Neural progenitor cell (in vitro differentiated cells): ENCODE data around the gene XRCC3. TPM values are rescaled to one million over a fixed set of nuclear protein-coding genes. Genes with fewer than 3 reads are reported as not detected.

ENCODE experiments used
- DNase-seq: peaks from one replicate; pipeline ENCODE4 v3.0.0-alpha.2; 2016; ENCODE audit warnings: low spot score
- H2AFZ ChIP-seq: fragments of 200-600 bp; sonication (generic); replicated peaks from 2 replicates; pipeline ENCODE4 v1.6.1; 2016; ENCODE audit warnings: antibody characterized with exemption
- H3F3A ChIP-seq: fragments of 200-600 bp; sonication (generic); 2 replicates; pipeline ENCODE4 v1.6.1; 2016; ENCODE audit warnings: antibody characterized with exemption, low read depth
- H3K27ac ChIP-seq: fragments of 200-600 bp; sonication (generic); 2 replicates; pipeline ENCODE4 v1.5.1; 2016; ENCODE audit warnings: mild to moderate bottlenecking
- H3K27me3 ChIP-seq: fragments of 200-600 bp; sonication (generic); 2 replicates; pipeline ENCODE4 v1.6.1; 2016; ENCODE audit warnings: mild to moderate bottlenecking, moderate library complexity
- H3K36me3 ChIP-seq: fragments of 200-600 bp; sonication (generic); 2 replicates; pipeline ENCODE4 v1.5.1; 2016
- H3K4me1 ChIP-seq: fragments of 200-600 bp; sonication (generic); 2 replicates; pipeline ENCODE4 v1.6.1; 2016; ENCODE audit warnings: mixed run types
- H3K4me2 ChIP-seq: fragments of 200-600 bp; sonication (generic); 2 replicates; pipeline ENCODE4 v1.6.1; 2016
- H3K4me3 ChIP-seq: fragments of 200-600 bp; sonication (generic); 2 replicates; pipeline ENCODE4 v1.5.1; 2016
- H3K79me2 ChIP-seq: fragments of 200-600 bp; sonication (generic); 2 replicates; pipeline ENCODE4 v1.6.1; 2016; ENCODE audit warnings: low read depth
- H3K9ac ChIP-seq: fragments of 200-600 bp; sonication (generic); 2 replicates; pipeline ENCODE4 v1.6.1; 2016
- H3K9me3 ChIP-seq: fragments of 200-600 bp; sonication (generic); 2 replicates; pipeline ENCODE4 v1.5.1; 2016; ENCODE audit warnings: low read depth
- H4K20me1 ChIP-seq: fragments of 200-600 bp; sonication (generic); 2 replicates; pipeline ENCODE4 v1.6.1; 2016; ENCODE audit warnings: low read depth
- H3K27ac Mint-ChIP-seq: 3 replicates; pipeline ENCODE4 v1.8.0; 2021; ENCODE audit warnings: mixed read lengths
- H3K27me3 Mint-ChIP-seq: 2 replicates; pipeline ENCODE4 v1.8.0; 2022; ENCODE audit warnings: low read depth, mild to moderate bottlenecking, inconsistent platforms, moderate library complexity, mixed read lengths; ENCODE audit not compliant: insufficient read depth
- H3K36me3 Mint-ChIP-seq: 3 replicates; pipeline ENCODE4 v1.8.0; 2021; ENCODE audit warnings: mixed read lengths
- H3K4me1 Mint-ChIP-seq: 3 replicates; pipeline ENCODE4 v1.8.0; 2021; ENCODE audit warnings: mixed read lengths
- H3K4me3 Mint-ChIP-seq: 3 replicates; pipeline ENCODE4 v1.8.0; 2021; ENCODE audit warnings: mild to moderate bottlenecking, moderate library complexity, mixed read lengths
- H3K9me3 Mint-ChIP-seq: 3 replicates; pipeline ENCODE4 v1.8.0; 2020; ENCODE audit warnings: mixed read lengths
- EZH2 ChIP-seq: fragments of 200-600 bp; sonication (generic); IDR thresholded peaks from 2 replicates; pipeline ENCODE4 v1.6.1; 2017; ENCODE audit warnings: antibody characterized with exemption, mild to moderate bottlenecking, moderate library complexity
- EZH2phosphoT487 ChIP-seq: fragments of 200-600 bp; sonication (generic); IDR thresholded peaks from 2 replicates; pipeline ENCODE4 v1.6.1; 2017; ENCODE audit warnings: antibody characterized with exemption
- total RNA-seq: library from RNA; depleted of rRNA; stranded (reverse); fragments of >200 nt; gene quantifications from 2 replicates; pipeline ENCODE4 v1.2.3, GENCODE V29; 2015; ENCODE audit warnings: low replicate concordance
- TF ChIP-seq, protein P1 (sequence below): fragments of 200-600 bp; sonication (generic); IDR thresholded peaks from 2 replicates; pipeline ENCODE4 v1.5.1; 2017; ENCODE audit warnings: antibody characterized with exemption, mild to moderate bottlenecking

Gene XRCC3
- 59.7 and 60.2 TPM in 2 replicates for total RNA-seq

DNA sequence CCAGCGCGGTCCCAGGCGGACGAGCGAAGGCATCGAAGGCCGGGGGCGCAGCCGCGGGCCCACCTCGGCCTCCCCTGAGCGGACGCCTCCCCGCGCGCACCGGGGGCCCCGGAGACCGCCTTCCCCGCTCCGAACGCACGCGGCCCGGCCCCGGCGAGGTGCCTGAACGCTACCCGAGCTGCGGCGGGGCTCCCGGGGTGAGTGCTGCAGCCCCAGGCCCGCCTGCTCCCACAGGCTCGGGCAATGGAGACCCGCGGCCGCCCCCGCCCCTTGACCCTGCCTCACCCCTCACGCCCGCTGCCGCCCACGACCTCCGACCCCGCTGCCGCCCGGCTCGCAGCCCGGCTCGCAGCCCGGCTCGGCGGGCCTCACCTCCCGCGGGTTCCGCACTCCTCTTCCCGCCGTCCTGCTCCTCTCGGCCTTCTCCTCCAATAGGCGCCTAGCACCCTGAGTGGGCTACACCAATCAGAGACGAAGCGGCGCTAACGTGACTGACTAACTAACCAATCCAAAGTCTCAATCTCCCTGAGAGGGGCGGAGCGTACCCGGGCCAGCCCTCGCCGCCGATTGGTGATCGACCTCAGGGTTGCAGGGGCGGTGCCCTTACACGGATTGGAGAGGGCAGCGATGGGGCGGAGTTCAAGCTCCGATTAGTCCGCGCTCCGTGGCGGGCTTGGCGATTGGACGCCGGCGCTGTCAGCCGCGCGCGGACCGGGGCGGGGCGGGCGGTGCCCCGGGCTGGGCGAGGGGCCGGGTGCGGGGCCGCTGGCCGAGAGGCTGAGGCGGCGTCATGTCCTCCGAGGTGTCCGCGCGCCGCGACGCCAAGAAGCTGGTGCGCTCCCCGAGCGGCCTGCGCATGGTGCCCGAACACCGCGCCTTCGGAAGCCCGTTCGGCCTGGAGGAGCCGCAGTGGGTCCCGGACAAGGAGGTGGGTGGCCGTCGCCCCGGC lies at the start of gene XRCC3, which contains the start of gene ZFYVE21:
TSS of gene XRCC3 (minus strand) at position 400 of the 949 bp plus-strand sequence. CDS start 4,364 bp downstream, outside the sequence.
TSS of gene ZFYVE21 (plus strand) at position 759 of the 949 bp plus-strand sequence. CDS start at position 791, 32 bp downstream.
- H3K36me3 ChIP-seq, result no peaks in the 10 kb centered on the region
- H3K27me3 Mint-ChIP-seq, result peaks cover 7% of the 10 kb centered on the region
- peak within 1 kb of the TSS; percentile 54 for H3K27ac ChIP-seq
- H3F3A ChIP-seq, result peaks cover 15% of the 10 kb centered on the region
- peaks cover 79% of the 10 kb centered on the region for H4K20me1 ChIP-seq
- DNase-seq, result peak; percentile 100
- peak within 1 kb of the TSS; percentile 96 for H3K4me3 Mint-ChIP-seq
- peak within 1 kb of the TSS; percentile 99 for H3K4me2 ChIP-seq
- H3K9ac ChIP-seq, result peak within 1 kb of the TSS; percentile 80
- H3K9me3 Mint-ChIP-seq, result no peaks in the 10 kb centered on the region
- peaks cover 72% of the 10 kb centered on the region for H3K79me2 ChIP-seq
- H3K4me1 ChIP-seq, result peaks cover 27% of the 10 kb centered on the region
- peak within 1 kb of the TSS; percentile 90 for H3K27ac Mint-ChIP-seq
- H3K36me3 Mint-ChIP-seq, result peaks cover 18% of the 10 kb centered on the region
- H3K27me3 ChIP-seq, result no peaks in the 10 kb centered on the region
- TF ChIP-seq, protein P1, sequence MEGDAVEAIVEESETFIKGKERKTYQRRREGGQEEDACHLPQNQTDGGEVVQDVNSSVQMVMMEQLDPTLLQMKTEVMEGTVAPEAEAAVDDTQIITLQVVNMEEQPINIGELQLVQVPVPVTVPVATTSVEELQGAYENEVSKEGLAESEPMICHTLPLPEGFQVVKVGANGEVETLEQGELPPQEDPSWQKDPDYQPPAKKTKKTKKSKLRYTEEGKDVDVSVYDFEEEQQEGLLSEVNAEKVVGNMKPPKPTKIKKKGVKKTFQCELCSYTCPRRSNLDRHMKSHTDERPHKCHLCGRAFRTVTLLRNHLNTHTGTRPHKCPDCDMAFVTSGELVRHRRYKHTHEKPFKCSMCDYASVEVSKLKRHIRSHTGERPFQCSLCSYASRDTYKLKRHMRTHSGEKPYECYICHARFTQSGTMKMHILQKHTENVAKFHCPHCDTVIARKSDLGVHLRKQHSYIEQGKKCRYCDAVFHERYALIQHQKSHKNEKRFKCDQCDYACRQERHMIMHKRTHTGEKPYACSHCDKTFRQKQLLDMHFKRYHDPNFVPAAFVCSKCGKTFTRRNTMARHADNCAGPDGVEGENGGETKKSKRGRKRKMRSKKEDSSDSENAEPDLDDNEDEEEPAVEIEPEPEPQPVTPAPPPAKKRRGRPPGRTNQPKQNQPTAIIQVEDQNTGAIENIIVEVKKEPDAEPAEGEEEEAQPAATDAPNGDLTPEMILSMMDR, result no peak
- TF ChIP-seq EZH2phosphoT487 (no peak), EZH2 (no peak)
- peak within 1 kb of the TSS; percentile 98 for H3K4me3 ChIP-seq
- H3K9me3 ChIP-seq, result no peaks in the 10 kb centered on the region
- no peak within 1 kb of the TSS for H2AFZ ChIP-seq
- peaks cover 58% of the 10 kb centered on the region for H3K4me1 Mint-ChIP-seq

DNA sequence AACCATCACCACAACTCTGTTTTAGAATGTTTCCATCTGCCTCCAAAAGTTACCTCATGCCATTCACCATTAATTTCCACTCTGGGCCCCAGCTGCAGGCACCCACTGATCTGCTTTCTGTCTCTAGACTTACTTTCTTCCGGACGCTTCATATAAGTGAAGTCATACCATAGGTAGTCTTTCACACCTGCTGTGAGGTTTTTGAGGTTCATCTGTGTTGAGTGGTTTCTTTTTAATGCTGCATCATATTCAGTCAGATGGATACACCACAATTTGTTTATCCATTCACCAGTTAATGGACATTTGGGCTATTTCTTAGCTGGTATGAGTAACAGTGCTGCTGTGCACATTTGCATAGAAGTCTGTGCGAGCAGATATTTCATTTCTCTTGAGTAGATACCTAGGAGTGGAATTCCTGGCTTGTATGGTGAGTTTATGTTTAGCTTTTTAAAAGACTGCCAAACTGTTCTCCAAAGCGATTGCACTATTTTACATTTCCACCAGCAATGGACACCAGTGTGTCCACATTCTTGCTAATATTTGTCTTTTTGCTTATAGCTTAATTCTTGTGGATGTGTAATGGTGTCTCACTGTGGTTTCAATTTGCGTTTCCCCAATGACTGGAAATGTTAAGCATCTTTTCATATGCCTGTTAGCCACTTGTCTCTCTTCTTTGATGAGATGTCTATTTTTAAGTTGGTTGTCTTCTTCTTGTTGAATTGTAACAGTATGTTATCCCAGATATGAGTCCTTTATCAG lies 48.7 kb upstream of the XRCC3 start:
- no peaks in the 10 kb centered on the region for H3K79me2 ChIP-seq
- no peak overlapping the region for H2AFZ ChIP-seq
- Mint-ChIP-seq H3K36me3 (peaks cover 3% of the 10 kb centered on the region), H3K4me3 (no peak overlapping the region), H3K9me3 (peaks cover 4% of the 10 kb centered on the region), H3K27me3 (no peaks in the 10 kb centered on the region), H3K27ac (no peak overlapping the region), H3K4me1 (peaks cover 26% of the 10 kb centered on the region)
- no peak overlapping the region for H3K27ac ChIP-seq
- H3K27me3 ChIP-seq, result no peaks in the 10 kb centered on the region
- no peak for DNase-seq
- H3K4me1 ChIP-seq, result peaks cover 5% of the 10 kb centered on the region
- H3K9me3 ChIP-seq, result no peaks in the 10 kb centered on the region
- H3F3A ChIP-seq, result no peaks in the 10 kb centered on the region
- no peak overlapping the region for H3K4me3 ChIP-seq
- TF ChIP-seq EZH2 (no peak), EZH2phosphoT487 (no peak)
- TF ChIP-seq, protein P1, result no peak
- H3K9ac ChIP-seq, result no peak overlapping the region
- H4K20me1 ChIP-seq, result no peaks in the 10 kb centered on the region
- H3K36me3 ChIP-seq, result no peaks in the 10 kb centered on the region
- no peak overlapping the region for H3K4me2 ChIP-seq

DNA sequence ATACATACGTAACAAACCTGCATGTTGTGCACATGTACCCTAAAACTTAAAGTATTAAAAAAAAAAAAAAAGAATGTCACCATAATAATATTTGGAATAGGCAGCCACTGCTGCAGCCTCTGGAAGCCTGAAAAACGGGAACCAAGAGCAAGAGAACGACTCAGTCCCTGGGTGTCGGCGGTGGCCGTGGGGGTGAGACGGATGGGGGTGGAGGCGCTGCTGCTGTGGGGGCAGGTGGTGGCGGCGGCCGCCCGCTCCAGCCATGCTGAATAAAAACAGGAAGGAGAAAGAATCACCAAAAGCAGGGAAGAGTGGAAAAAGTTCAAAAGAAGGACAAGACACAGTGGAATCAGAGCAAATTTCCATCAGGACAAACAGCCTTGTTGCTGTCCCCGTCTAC lies 47.3 kb upstream of the XRCC3 start:
- Mint-ChIP-seq H3K4me1 (peaks cover 25% of the 10 kb centered on the region), H3K36me3 (peaks cover 3% of the 10 kb centered on the region), H3K27me3 (no peaks in the 10 kb centered on the region), H3K27ac (no peak overlapping the region), H3K4me3 (peak overlapping the region; percentile 50), H3K9me3 (peaks cover 4% of the 10 kb centered on the region)
- H3K4me2 ChIP-seq, result no peak overlapping the region
- TF ChIP-seq EZH2phosphoT487, result no peak
- TF ChIP-seq, protein P1, result no peak
- no peak for TF ChIP-seq EZH2
- H3K9ac ChIP-seq, result no peak overlapping the region
- no peak for DNase-seq
- no peak overlapping the region for H2AFZ ChIP-seq
- H3K4me3 ChIP-seq, result no peak overlapping the region
- H4K20me1 ChIP-seq, result no peaks in the 10 kb centered on the region
- no peaks in the 10 kb centered on the region for H3K9me3 ChIP-seq
- no peak overlapping the region for H3K27ac ChIP-seq
- H3F3A ChIP-seq, result no peaks in the 10 kb centered on the region
- H3K79me2 ChIP-seq, result no peaks in the 10 kb centered on the region
- no peaks in the 10 kb centered on the region for H3K27me3 ChIP-seq
- peaks cover 5% of the 10 kb centered on the region for H3K4me1 ChIP-seq
- H3K36me3 ChIP-seq, result no peaks in the 10 kb centered on the region
